ENCODE data around the gene DISC1.

DISC1 gene

GRCh38 chr1:231674575-231674974, 48.0 kb downstream of the DISC1 start:
- no peak for DNase-seq

DNA sequence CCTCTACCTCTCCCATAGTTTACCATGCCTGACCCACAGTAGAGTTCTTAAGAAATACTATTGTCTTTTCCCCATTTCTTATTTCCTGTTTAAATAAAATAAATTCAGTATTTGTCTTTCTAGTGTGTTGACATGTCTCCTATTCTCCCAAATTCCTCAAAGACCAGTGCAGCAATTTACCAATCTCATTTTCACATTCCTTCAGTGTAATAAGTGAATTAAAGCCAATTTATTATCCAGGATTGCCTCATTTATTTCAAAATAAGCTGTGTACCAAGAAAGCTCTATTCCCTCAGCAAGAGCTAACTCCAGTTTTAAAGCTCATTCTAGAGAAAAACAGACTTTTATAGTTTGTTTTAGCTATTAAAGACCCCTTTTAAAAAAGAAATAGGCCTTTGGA, 49.9 kb downstream of the DISC1 start:
- no peak for DNase-seq

- DNase-seq, result no peak
These were observed 50.9 kb downstream of the DISC1 start for GRCh38 chr1:231677442-231677841.

DNA sequence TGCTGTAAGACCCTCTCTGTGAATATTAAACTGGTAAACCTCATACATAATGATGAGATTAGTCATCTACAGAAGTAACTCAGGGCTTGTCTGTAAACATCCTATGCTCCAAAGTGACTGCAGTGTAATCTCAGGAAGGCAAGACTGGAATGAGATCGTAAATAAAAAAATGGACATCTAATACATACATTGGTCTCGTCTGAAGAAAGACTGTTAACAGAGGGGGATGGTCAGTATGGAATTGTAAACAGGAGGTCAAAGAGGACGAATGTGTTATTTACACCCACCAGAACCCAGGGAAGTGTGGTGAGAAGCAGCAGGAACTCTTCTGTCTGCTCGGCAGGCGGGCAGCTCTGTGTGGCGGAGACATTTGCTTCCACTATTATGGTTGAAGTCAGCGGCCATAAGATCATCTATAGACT, 51.4 kb downstream of the DISC1 start:
- DNase-seq, result no peak

DNA sequence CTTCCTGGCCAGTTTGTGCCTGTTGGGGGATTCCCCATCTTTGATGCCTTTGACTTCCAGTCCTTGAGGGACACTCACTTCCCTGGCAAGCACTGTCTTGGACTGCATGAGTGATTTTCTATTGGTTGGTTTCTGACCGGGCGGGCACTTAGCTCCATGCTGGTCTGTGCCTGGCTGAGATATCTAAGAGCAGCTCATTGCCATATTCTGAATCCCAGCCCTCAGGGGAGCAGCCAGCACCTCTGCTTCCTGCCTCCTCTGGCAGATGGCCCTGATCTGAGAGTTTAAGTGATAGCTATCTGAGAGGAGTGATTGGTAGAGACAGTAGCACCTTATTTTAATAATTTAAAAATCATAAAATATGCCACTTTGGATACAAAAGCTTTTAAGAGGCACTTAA, 52.5 kb downstream of the DISC1 start:
- no peak for DNase-seq

DNA sequence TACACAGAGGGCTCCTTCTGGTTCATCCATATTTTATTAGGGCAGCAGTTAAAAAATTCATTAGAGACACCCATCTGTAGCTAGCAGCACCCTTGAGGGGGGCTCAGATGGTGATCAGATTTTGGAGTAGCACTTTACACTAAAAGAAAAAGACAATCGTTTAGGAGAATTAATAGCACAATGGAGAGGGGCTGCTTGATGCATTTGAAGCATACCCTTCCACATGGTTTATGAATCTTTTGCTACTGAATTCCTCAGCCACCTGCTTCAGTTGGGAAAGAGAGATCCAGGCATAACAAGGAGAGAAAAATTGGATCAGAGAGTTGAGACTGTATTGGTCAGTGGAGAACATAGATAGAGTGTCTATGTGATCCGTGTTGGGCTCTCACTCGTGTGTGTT, 54.4 kb downstream of the DISC1 start:
- no peak for DNase-seq

- DNase-seq, result no peak
These were observed 56.2 kb downstream of the DISC1 start for GRCh38 chr1:231682779-231683178.

DNA sequence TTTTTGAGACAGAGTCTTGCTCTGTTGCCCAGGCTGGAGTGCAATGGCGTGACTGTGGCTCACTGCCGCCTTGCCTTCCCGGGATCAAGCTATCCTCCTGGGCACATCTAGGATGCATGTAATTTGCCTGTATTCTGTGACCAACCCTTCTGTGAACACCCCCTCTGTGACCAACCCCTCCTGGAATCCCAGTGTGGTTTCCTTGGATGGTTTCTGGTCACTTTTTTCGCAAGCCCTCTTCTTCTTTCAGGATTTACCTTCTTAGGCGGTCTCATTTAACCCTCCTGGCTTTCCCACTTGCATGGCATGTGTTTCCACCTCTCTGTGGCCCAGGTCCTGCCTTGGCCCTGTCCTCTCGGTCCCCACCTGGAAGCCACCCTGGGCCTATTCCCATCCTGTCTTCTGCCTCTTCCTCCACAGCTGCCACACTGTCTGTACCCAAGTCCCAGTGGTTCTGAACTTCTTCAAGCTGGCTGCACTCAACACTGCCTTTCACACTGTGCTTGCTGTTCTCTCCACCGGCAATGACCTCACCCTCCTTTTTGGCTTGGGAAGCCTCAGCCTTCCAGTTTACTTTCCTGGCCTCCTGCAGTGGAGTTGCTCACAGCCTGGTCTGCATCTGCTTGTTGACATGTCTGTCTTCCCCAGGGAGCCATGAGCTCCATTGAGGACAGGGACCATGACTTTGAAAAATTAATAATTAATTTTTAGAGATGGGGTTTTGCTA, 57.0 kb downstream of the DISC1 start:
- DNase-seq, result no peak

- no peak for DNase-seq
These were observed 58.0 kb downstream of the DISC1 start for GRCh38 chr1:231684356-231685244.

DNA sequence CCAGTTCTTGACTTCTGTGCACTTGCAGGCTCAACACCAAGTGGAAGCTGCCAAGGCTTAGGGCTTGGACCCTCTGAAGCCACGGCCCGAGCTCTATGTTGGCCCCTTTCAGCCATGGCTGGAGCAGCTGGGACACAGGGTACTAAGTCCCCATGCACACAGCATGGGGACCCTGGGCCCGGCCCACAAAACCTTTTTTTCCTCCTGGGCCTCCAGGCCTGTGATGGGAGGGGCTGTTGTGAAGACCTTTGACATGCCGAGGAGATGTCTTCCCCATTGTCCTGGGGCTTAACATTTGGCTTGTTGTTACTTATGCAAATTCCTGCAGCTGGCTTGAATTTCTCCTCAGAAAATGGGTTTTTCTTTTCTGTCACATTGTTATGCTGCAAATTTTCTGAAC, 59.8 kb downstream of the DISC1 start:
- no peak for DNase-seq

DNA sequence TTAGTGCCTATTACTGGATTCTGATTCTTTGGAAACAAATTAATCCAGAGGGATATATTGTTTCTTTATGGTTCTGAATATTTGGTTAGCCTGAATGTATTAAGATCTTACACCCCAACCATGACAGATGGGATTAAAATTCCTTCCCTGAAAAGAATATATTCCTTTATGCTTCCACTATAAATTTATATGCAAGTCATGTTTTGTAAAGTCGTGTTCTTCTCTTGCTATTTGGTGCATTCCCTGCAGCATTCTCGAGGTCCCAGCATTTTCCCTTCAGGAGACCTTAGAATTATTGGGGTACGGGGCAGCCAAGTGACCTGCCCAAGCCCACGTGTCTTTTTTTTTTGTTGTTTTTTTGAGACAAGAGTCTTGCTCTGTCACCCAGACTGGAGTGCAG, 62.4 kb downstream of the DISC1 start:
- DNase-seq, result no peak

DNA sequence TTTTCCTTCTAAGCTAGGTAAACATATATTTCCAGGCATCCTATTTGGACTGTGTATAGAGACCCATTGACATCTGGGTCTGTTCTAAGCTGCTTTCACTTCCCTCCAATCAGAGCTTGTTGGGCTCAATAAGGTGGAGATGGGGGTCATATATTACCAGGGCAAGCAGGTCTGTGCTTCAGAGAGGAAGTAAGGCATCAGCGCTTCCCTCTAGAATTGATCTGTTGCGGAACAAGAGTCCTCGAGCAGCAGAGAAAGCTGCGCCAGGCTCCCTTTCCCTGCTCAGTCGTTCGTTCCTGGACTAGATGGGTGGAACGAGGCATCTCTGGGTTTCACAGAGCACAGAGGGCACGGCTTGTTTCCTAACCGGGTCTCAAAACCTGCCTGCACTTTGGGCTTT, 63.5 kb downstream of the DISC1 start:
- no peak for DNase-seq

GRCh38 chr1:231691618-231692259, 65.1 kb downstream of the DISC1 start:
- no peak for DNase-seq

GRCh38 chr1:231693361-231694074, 66.9 kb downstream of the DISC1 start:
- DNase-seq, result no peak

- DNase-seq, result no peak
These were observed 67.5 kb downstream of the DISC1 start for GRCh38 chr1:231694075-231694431.

GRCh38 chr1:231694465-231695077, 68.0 kb downstream of the DISC1 start:
- DNase-seq, result no peak

- no peak for DNase-seq
These were observed 69.1 kb downstream of the DISC1 start for GRCh38 chr1:231695439-231696255.

GRCh38 chr1:231699784-231700183, 73.2 kb downstream of the DISC1 start:
- DNase-seq, result no peak

GRCh38 chr1:231701306-231701705, 74.7 kb downstream of the DISC1 start:
- DNase-seq, result no peak

GRCh38 chr1:231702331-231702730, 75.7 kb downstream of the DISC1 start:
- no peak for DNase-seq

DNA sequence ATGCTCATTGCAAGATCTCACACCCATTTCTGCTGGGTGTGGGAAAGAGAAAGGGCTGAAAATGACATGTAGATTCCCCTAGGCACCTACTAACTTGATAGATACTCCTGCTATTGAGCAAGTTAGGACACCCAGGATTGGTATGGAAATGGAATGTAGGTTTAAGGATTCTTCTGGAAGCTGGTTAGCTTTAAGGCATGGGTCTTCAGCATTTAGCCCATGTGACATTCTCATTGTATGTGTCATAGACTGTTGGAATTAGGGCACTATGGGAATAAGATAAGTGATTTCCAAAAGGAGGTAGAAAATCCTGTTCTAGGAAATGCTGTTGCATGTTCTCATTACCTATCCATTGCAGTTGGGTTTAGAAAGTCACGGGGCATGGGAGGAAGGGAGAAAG, 76.2 kb downstream of the DISC1 start:
- DNase-seq, result no peak
